AG09319 (cell line): ENCODE measurements around the gene SPSB1.

Experiments
- DNase-seq: peaks from one replicate; pipeline ENCODE4 v3.0.0-alpha.2; 2010; ENCODE audit warnings: low read depth; ENCODE audit errors: extremely low read depth
- TF ChIP-seq, protein P1 (sequence below): IDR thresholded peaks from 2 replicates; pipeline ENCODE4 v1.5.1; 2011; ENCODE audit warnings: low read depth, mild to moderate bottlenecking, inconsistent platforms, low read length, moderate library complexity

SPSB1 gene

DNA sequence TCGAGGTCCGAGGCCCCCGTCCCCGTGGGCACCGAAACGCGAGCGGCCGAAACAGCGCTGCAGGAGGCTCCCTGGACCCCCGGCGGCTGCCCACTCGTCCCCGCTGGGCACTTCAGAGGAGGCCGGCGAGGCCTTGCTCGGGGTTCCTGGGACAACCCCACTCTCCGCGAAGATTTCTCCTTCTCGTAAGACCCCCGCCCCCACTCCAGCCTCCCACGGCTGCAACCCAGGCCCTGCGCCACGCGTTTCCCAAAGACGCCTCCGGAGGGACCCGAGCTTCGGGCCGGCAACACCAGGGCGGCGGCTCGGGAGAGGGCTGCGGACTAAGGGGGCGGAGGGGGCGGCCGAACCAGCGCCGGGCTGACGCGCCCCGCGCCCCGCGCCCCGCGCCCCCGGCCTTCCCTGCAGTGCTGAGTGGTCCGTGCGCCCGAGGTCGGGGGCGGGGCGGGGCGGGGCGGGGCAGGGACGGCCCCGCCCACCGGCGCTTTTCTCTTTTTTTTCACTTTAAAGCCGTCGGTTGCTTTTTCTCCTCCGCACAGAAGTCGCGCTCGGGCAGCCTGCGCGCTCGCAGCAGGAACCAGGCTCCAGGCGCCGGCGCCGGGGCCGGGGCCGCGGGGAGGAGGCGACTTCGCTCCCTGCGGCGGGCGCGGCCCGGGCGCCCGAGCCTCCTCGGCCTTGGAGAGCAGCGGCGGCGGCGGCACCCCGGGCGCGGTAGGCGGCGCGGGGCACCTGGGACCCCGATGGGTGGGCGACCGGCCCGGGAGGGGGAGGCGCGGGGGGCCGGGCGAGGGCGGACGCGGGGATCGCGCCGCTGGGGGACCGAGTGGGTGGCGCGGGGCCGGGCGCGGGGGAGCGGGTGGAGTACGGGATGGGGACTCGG is at the start of gene SPSB1:
Gene SPSB1 (plus strand): TSS at position 534 of the 880 bp plus-strand sequence. CDS start 62,998 bp downstream, outside the sequence.
- TF ChIP-seq, protein P1, sequence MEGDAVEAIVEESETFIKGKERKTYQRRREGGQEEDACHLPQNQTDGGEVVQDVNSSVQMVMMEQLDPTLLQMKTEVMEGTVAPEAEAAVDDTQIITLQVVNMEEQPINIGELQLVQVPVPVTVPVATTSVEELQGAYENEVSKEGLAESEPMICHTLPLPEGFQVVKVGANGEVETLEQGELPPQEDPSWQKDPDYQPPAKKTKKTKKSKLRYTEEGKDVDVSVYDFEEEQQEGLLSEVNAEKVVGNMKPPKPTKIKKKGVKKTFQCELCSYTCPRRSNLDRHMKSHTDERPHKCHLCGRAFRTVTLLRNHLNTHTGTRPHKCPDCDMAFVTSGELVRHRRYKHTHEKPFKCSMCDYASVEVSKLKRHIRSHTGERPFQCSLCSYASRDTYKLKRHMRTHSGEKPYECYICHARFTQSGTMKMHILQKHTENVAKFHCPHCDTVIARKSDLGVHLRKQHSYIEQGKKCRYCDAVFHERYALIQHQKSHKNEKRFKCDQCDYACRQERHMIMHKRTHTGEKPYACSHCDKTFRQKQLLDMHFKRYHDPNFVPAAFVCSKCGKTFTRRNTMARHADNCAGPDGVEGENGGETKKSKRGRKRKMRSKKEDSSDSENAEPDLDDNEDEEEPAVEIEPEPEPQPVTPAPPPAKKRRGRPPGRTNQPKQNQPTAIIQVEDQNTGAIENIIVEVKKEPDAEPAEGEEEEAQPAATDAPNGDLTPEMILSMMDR: no peak; the same call in 1 of the 2 replicates
- DNase-seq: peak; percentile 61

DNA sequence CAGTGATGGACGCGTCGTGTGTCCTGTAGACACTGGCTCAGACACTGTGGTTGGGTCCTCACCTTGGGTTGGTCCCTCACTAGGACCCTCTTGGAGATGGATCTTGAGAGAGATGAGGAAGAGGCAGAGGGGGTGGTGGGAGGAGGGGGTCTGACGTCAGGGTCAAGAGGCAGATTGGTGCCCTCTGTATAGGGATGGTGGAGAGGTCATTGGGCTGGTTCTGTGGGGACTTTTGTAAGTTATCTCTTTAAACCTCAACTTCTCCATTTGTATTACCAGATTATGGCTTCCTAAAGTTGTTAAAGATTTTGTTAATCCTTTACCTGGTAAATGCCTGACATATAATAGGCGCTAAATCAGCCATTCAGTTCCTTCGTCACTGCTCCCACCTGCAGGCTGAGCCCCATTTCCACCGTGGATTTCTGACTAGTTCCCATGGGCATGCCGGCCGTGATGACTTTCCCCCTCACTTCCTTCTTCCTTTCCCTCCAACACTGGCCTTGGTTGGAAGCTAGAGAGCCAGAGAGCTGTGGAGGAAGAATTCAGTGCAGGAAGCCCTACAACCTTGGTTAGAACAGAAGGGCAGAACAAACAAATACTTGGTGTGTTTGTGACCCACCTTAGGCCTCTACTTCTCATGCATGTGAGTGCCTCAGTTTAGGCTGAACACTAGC is 49.5 kb upstream of the SPSB1 start:
- no peak for DNase-seq
- TF ChIP-seq, protein P1: no peak

DNA sequence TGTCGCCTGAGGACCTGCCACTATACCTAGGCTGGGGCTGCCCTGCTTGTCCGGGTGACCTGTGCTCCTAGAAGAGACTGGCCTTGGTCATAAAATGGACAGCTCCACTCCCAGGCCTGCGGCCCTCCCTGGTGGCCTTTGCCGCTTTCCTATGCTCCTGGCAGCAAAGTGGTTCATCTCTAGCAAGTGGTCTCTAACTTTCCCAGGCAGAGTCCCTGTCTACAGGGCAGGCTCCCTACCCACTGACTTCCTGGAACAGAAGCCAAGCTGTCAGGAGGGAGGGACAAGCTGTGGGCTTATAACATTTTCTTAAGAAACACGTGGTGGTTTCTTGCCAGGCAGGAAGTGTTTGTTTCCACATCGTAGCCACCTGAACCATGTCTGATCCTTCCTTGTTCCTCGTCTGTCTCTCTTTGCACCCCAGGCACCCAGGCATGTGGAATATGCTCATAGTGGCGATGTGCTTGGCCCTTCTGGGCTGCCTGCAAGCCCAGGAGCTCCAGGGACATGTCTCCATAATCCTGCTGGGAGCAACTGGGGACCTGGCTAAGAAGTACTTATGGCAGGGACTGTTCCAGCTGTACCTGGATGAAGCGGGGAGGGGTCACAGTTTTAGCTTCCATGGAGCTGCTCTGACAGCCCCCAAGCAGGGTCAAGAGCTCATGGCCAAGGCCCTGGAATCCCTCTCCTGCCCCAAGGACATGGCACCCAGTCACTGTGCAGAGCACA is 48.0 kb upstream of the SPSB1 start:
- DNase-seq: no peak
- TF ChIP-seq, protein P1: no peak

DNA sequence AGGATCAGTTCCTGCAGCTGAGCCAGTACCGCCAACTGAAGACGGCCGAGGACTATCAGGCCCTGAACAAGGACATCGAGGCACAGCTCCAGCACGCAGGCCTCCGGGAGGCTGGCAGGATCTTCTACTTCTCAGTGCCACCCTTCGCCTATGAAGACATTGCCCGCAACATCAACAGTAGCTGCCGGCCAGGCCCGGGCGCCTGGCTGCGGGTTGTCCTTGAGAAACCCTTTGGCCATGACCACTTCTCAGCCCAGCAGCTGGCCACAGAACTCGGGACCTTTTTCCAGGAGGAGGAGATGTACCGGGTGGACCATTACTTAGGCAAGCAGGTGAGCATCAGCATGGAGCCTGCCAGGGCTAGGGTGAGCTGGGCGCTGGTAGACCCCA is 47.5 kb upstream of the SPSB1 start:
- TF ChIP-seq, protein P1: no peak
- no peak for DNase-seq

DNA sequence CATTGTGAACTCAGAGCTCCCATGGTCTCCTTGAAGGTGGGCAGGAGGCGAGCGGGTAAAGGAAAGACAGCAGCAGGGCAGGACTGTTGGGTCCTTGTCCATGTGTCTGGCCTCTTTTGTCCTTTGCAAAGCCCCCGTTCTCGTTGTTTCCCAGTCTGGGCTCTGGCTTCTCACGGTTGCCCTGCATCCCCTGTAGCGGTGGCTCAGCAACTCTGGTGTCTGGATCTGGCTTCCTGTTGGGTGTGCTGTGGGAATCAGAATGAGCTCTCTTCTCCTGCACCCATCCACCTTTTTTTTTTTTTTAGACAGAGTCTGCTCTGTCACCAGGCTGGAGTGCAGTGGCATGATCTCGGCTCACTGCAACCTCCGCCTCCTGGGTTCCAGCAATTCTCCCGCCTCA is 47.0 kb upstream of the SPSB1 start:
- no peak for DNase-seq
- TF ChIP-seq, protein P1: no peak

DNA sequence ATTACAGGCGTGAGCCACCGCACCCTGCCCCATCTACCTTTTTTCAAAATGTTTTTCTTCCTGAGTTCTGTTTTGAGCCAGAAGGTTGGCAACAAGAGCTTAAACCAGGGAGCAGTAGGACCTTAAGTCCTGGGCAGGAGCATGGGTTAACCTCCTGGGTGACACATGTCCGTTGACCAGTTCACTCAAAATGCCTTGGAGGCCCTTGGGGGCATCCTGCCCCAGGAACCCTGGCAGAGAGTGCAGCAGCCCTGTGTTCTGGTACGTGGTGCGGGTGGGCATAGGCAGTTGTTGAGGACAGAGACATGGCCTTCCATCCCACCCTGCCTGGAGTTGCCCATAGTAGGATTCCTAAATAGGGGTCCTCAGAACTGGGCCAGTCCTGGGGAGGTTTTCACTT is 46.5 kb upstream of the SPSB1 start:
- TF ChIP-seq, protein P1: no peak

More for the DNA sequence above, 46.5 kb upstream of the SPSB1 start:
- no peak for DNase-seq
